H1 (cell line): ENCODE measurements around the gene SENP1. TPM values are rescaled to one million over a fixed set of nuclear protein-coding genes. Genes with fewer than 3 reads are reported as not detected.

Experiments
- CTCF ChIA-PET: fragments of 300-600 bp; sonication (Branson Sonifier 250); formaldehyde crosslinking; loops from one replicate; lab custom pipeline; 2021; ENCODE audit not compliant: partially characterized antibody; lab: Charles Lee
- POLR2A ChIA-PET: fragments of 300-600 bp; sonication (Branson Sonifier 250); formaldehyde crosslinking; loops from one replicate; lab custom pipeline; 2021; ENCODE audit warnings: inconsistent platforms; ENCODE audit not compliant: partially characterized antibody; lab: Charles Lee
- DNase-seq, 2 experiments: peaks; one replicate each; pipeline versions ENCODE4 v3.0.0 to v3.0.0-alpha.2; 2010 to 2022; ENCODE audit warnings: low spot score in 2 of 2, low read depth in 1 of 2, mixed read lengths in 1 of 2
- FAIRE-seq: peaks from 2 replicates; lab custom pipeline; 2011; peaks lifted over from hg19 to GRCh38; lab: Jason Lieb, UNC
- H2AFZ ChIP-seq: 2 replicates; pipeline ENCODE4 v1.8.1; 2012; ENCODE audit warnings: low read length, inconsistent platforms
- H2AK5ac ChIP-seq: 2 replicates; pipeline ENCODE4 v1.6.1; 2013; ENCODE audit warnings: low read depth, low read length
- H2BK120ac ChIP-seq: replicated peaks from 2 replicates; pipeline ENCODE3; 2013; ENCODE audit warnings: low read depth, low read length, inconsistent platforms
- H2BK12ac ChIP-seq: 2 replicates; pipeline ENCODE4 v1.6.1; 2013; ENCODE audit warnings: low read depth, low read length
- H2BK15ac ChIP-seq: 2 replicates; pipeline ENCODE4 v1.6.1; 2013; ENCODE audit warnings: low read length
- H2BK20ac ChIP-seq: 2 replicates; pipeline ENCODE4 v1.6.1; 2013; ENCODE audit warnings: low read length
- H2BK5ac ChIP-seq: 2 replicates; pipeline ENCODE4 v1.6.1; 2013; ENCODE audit warnings: low read depth, low read length
- H3K14ac ChIP-seq: 2 replicates; pipeline ENCODE4 v1.6.1; 2013; ENCODE audit warnings: inconsistent platforms; ENCODE audit not compliant: insufficient read length
- H3K18ac ChIP-seq: 2 replicates; pipeline ENCODE4 v1.6.1; 2013; ENCODE audit warnings: low read length; ENCODE audit errors: extremely low read depth
- H3K23ac ChIP-seq: 2 replicates; pipeline ENCODE4 v1.6.1; 2013; ENCODE audit warnings: inconsistent platforms; ENCODE audit not compliant: insufficient read length
- H3K23me2 ChIP-seq: 2 replicates; pipeline ENCODE4 v1.6.1; 2013; ENCODE audit warnings: low read depth, low read length
- H3K27ac ChIP-seq: 2 replicates; pipeline ENCODE4 v1.6.1; 2011; ENCODE audit warnings: low read depth, low read length, inconsistent platforms
- H3K27me3 ChIP-seq, 4 experiments: replicated peaks in 1 of 4; 1 replicate in 1 of 4; 2 replicates in 3 of 4; pipeline versions ENCODE4 v1.6.1 to v1.8.1; 2011 to 2013; ENCODE audit warnings: low read length in 3 of 4, mild to moderate bottlenecking in 3 of 4, inconsistent platforms in 2 of 4, mixed read lengths in 2 of 4, moderate library complexity in 1 of 4; ENCODE audit not compliant: control insufficient read depth in 3 of 4, insufficient read depth in 3 of 4; ENCODE audit errors: extremely low read depth in 1 of 4
- H3K36me3 ChIP-seq, 4 experiments: 2 replicates each; pipeline versions ENCODE4 v1.6.1 to v1.8.1; 2011 to 2013; ENCODE audit warnings: mild to moderate bottlenecking in 4 of 4, low read length in 3 of 4, moderate library complexity in 2 of 4, control low read depth in 1 of 4, inconsistent platforms in 1 of 4; ENCODE audit not compliant: insufficient read depth in 4 of 4, control insufficient read depth in 2 of 4
- H3K4ac ChIP-seq: replicated peaks from 2 replicates; pipeline ENCODE3; 2013; ENCODE audit warnings: low read length, low read depth, mixed read lengths, inconsistent platforms; ENCODE audit not compliant: insufficient read length
- H3K4me1 ChIP-seq, 4 experiments: replicated peaks in 1 of 4; 1 replicate in 1 of 4; 2 replicates in 3 of 4; pipeline versions ENCODE4 v1.6.1 to v1.8.1; 2011 to 2013; ENCODE audit warnings: low read length in 3 of 4, inconsistent platforms in 2 of 4, mixed read lengths in 1 of 4; ENCODE audit not compliant: insufficient read depth in 4 of 4, control insufficient read depth in 3 of 4
- H3K4me2 ChIP-seq, 2 experiments: 2 replicates each; pipeline versions ENCODE4 v1.6.1 to v1.8.1; 2011 to 2013; ENCODE audit warnings: low read depth in 2 of 2, low read length in 2 of 2, control low read depth in 1 of 2, inconsistent platforms in 1 of 2, mild to moderate bottlenecking in 1 of 2; ENCODE audit not compliant: insufficient read depth in 1 of 2
- H3K4me3 ChIP-seq, 4 experiments: fragments of 200-600, 300-600 bp in 1 of 4; sonication (generic), shearing (Covaris generic), sonication (Bioruptor Twin) in 1 of 4; 2 replicates each; pipeline versions ENCODE4 v1.5.1 to v1.8.1; 2011 to 2016; ENCODE audit warnings: low read length in 4 of 4, low read depth in 3 of 4, control low read depth in 2 of 4, inconsistent platforms in 2 of 4, mild to moderate bottlenecking in 2 of 4, mixed read lengths in 1 of 4, moderate library complexity in 1 of 4; ENCODE audit not compliant: insufficient read depth in 2 of 4; ENCODE audit errors: extremely low read depth in 1 of 4
- H3K56ac ChIP-seq: replicated peaks from 2 replicates; pipeline ENCODE3; 2013; ENCODE audit warnings: low read depth, mild to moderate bottlenecking, mixed read lengths, low read length, inconsistent platforms; ENCODE audit not compliant: insufficient read length
- H3K79me1 ChIP-seq: 2 replicates; pipeline ENCODE4 v1.6.1; 2013; ENCODE audit warnings: low read depth, low read length, control low read depth
- H3K79me2 ChIP-seq, 2 experiments: 2 replicates each; pipeline versions ENCODE4 v1.6.1 to v1.8.1; 2012 to 2013; ENCODE audit warnings: low read length in 2 of 2, mild to moderate bottlenecking in 2 of 2, inconsistent platforms in 1 of 2; ENCODE audit not compliant: insufficient read depth in 2 of 2, control insufficient read depth in 1 of 2
- H3K9ac ChIP-seq, 4 experiments: replicated peaks in 1 of 4; 1 replicate in 1 of 4; 2 replicates in 3 of 4; pipeline versions ENCODE4 v1.6.1 to v1.8.1; 2011 to 2013; ENCODE audit warnings: low read depth in 3 of 4, low read length in 3 of 4, control low read depth in 2 of 4, mild to moderate bottlenecking in 2 of 4, moderate library complexity in 2 of 4, inconsistent platforms in 1 of 4; ENCODE audit errors: extremely low read depth in 1 of 4
- H3K9me3 ChIP-seq, 2 experiments: 2 replicates each; pipeline versions ENCODE4 v1.6.1 to v1.8.1; 2012 to 2013; ENCODE audit warnings: mild to moderate bottlenecking in 2 of 2, moderate library complexity in 2 of 2, control low read depth in 1 of 2, inconsistent platforms in 1 of 2, low read depth in 1 of 2, low read length in 1 of 2, mixed read lengths in 1 of 2; ENCODE audit not compliant: insufficient read depth in 2 of 2
- H4K20me1 ChIP-seq, 2 experiments: replicated peaks in 1 of 2; 2 replicates each; pipeline versions ENCODE3 to v1.8.1; 2011 to 2013; ENCODE audit warnings: inconsistent platforms in 2 of 2, low read length in 2 of 2, mild to moderate bottlenecking in 1 of 2; ENCODE audit not compliant: insufficient read depth in 2 of 2, control insufficient read depth in 1 of 2
- H4K5ac ChIP-seq: 2 replicates; pipeline ENCODE4 v1.6.1; 2013; ENCODE audit warnings: low read length, low read depth, mixed read lengths, inconsistent platforms; ENCODE audit not compliant: insufficient read length
- H4K8ac ChIP-seq: 2 replicates; pipeline ENCODE4 v1.8.0; 2013; ENCODE audit warnings: mild to moderate bottlenecking, moderate library complexity, low read length, inconsistent platforms; ENCODE audit not compliant: insufficient read depth; ENCODE audit errors: extremely low read depth
- H4K91ac ChIP-seq: replicated peaks from 2 replicates; pipeline ENCODE3; 2013; ENCODE audit warnings: low read length, mixed read lengths, inconsistent platforms; ENCODE audit not compliant: insufficient read length
- ASH2L ChIP-seq: fragments of 200-600, 300-600 bp; sonication (generic); IDR thresholded peaks from one replicate; pipeline ENCODE4 v1.7.1; 2017; ENCODE audit warnings: low read length
- BCL11A ChIP-seq, 2 experiments: IDR thresholded peaks; one replicate each; pipeline ENCODE4 v1.6.1; 2011; ENCODE audit warnings: low read depth in 2 of 2, low read length in 2 of 2, mild to moderate bottlenecking in 2 of 2
- CEBPB ChIP-seq: IDR thresholded peaks from 2 replicates; pipeline ENCODE4 v1.6.1; 2012; ENCODE audit warnings: low read depth, low read length
- CHD2 ChIP-seq: IDR thresholded peaks from 2 replicates; pipeline ENCODE4 v1.6.1; 2012; ENCODE audit warnings: low read length, improper control_type of control experiment
- EGR1 ChIP-seq: IDR thresholded peaks from 2 replicates; pipeline ENCODE4 v1.6.1; 2011; ENCODE audit warnings: low read depth, low read length, borderline replicate concordance
- FOSL1 ChIP-seq: IDR thresholded peaks from 2 replicates; pipeline ENCODE4 v1.6.1; 2011; ENCODE audit warnings: mild to moderate bottlenecking, low read depth, low read length, moderate library complexity; ENCODE audit not compliant: insufficient read depth
- HDAC6 ChIP-seq: IDR thresholded peaks from one replicate; pipeline ENCODE4 v1.7.1; 2012; ENCODE audit warnings: low read depth, mild to moderate bottlenecking, inconsistent platforms, low read length, moderate library complexity
- KDM1A ChIP-seq: fragments of 200-600, 300-600 bp; sonication (generic); IDR thresholded peaks from 2 replicates; pipeline ENCODE4 v1.7.1; 2016; ENCODE audit warnings: mild to moderate bottlenecking, low read length, borderline replicate concordance
- MAFK ChIP-seq: IDR thresholded peaks from 2 replicates; pipeline ENCODE4 v1.6.1; 2012; ENCODE audit warnings: low read depth, mild to moderate bottlenecking, improper control_type of control experiment, low read length
- NRF1 ChIP-seq: IDR thresholded peaks from 2 replicates; pipeline ENCODE4 v1.6.1; 2011; ENCODE audit warnings: mild to moderate bottlenecking, low read depth, low read length, improper control_type of control experiment
- PHF8 ChIP-seq: fragments of 200-600 bp; sonication (generic); conservative IDR thresholded peaks from 2 replicates; pipeline ENCODE4 v1.7.1; 2012; ENCODE audit warnings: low read depth, mild to moderate bottlenecking, inconsistent platforms, low read length, moderate library complexity
- POLR2AphosphoS5 ChIP-seq: IDR thresholded peaks from 2 replicates; pipeline ENCODE4 v1.6.1; 2011; ENCODE audit warnings: low read depth, low read length
- RBBP5 ChIP-seq: IDR thresholded peaks from 2 replicates; pipeline ENCODE4 v1.7.1; 2012; ENCODE audit warnings: low read depth, mild to moderate bottlenecking, inconsistent platforms, low read length, moderate library complexity, borderline replicate concordance
- SAP30 ChIP-seq: fragments of 300-600 bp; sonication (generic); IDR thresholded peaks from 2 replicates; pipeline ENCODE4 v1.7.1; 2012; ENCODE audit warnings: low read length, moderate library complexity, mild to moderate bottlenecking, inconsistent platforms; ENCODE audit not compliant: insufficient read depth, insufficient replicate concordance
- SIRT6 ChIP-seq: IDR thresholded peaks from one replicate; pipeline ENCODE4 v1.7.1; 2012; ENCODE audit warnings: low read length, inconsistent platforms
- TCF12 ChIP-seq: IDR thresholded peaks from 2 replicates; pipeline ENCODE4 v1.6.1; 2011; ENCODE audit warnings: low read depth, mild to moderate bottlenecking, low read length
- WGBS, 2 experiments: shearing (Covaris generic) in 1 of 2; methylation state at CpG; one replicate each; pipeline versions ENCODE4 v1.1.6 to v1.1.7; 2013 to 2015; ENCODE audit warnings: low lambda C conversion rate in 2 of 2, mixed read lengths in 2 of 2, inconsistent platforms in 1 of 2, low coverage in 1 of 2, missing lambda C conversion rate in 1 of 2; ENCODE audit not compliant: insufficient replicate concordance in 2 of 2, insufficient coverage in 1 of 2, insufficient read length in 1 of 2; ENCODE audit errors: extremely low coverage in 1 of 2, missing lambda C conversion rate in 1 of 2; 5-methylcytosine and 5-hydroxymethylcytosine counted together
- polyA plus RNA-seq, 7 experiments: library from polyadenylated mRNA; depleted of rRNA in 3 of 7; stranded (reverse) in 5 of 7; unstranded in 2 of 7; fragments of >200 nt in 5 of 7; fragments of 200-250 nt in 2 of 7; gene quantifications; 1 replicate in 5 of 7; 2 replicates in 1 of 7; 4 replicates in 1 of 7; pipeline versions ENCODE4 v1.2.1 to v1.2.3, GENCODE V29; 2011 to 2013; ENCODE audit warnings: missing spikeins in 2 of 7, mixed read lengths in 2 of 7
- total RNA-seq: library from RNA; stranded (reverse); fragmentation: NEBNext Ultra II Directional; extraction: Animal tissue kit (Norgen Biotek cat#: 25700); gene quantifications from 2 replicates; pipeline ENCODE4 v1.2.1, GENCODE V29; 2021

Gene SENP1
- total and polyA plus RNA-seq, 2 of the 8 experiments (the other 6 are each of a cell fraction or from before 2014, with no cell fraction given): 14.2 to 31.5 TPM

GRCh38 chr12:48053883-48054282 lies 52.0 kb downstream of the SENP1 start:
- H3K9me3 ChIP-seq: no peaks in the 10 kb centered on the region
- H2AK5ac ChIP-seq: no peak overlapping the region
- H2BK20ac ChIP-seq: no peak overlapping the region
- H4K5ac ChIP-seq: no peak overlapping the region
- no peak overlapping the region for H3K4ac ChIP-seq
- H3K56ac ChIP-seq: no peak overlapping the region
- no peak overlapping the region for H3K27ac ChIP-seq
- H3K4me1 ChIP-seq: no peaks in the 10 kb centered on the region
- H3K23me2 ChIP-seq: no peaks in the 10 kb centered on the region
- no peak overlapping the region for H4K91ac ChIP-seq
- no peaks in the 10 kb centered on the region for H3K27me3 ChIP-seq
- no peak for FAIRE-seq
- DNase-seq: no peak
- H4K8ac ChIP-seq: no peak overlapping the region
- no peak overlapping the region for H3K18ac ChIP-seq
- ChIA-PET CTCF (interaction anchor here (0.7 to 1.8 kb wide), 7 partner anchors 8 to 104 kb away, joined by 3 to 5 read pairs (median 4); partner anchors contain the start of gene ASB8), POLR2A (interaction anchor here (0.7 to 1.4 kb wide), 2 partner anchors 17 to 108 kb away, joined by 3 read pairs; no protein-coding TSS in a partner anchor)
- H2BK15ac ChIP-seq: no peak overlapping the region
- H3K9ac ChIP-seq: no peak overlapping the region
- H3K36me3 ChIP-seq: peaks cover 0 to 9% (median 5%) of the 10 kb centered on the region in 4 experiments; a peak in 4 of 8 replicates
- H2AFZ ChIP-seq: no peak overlapping the region
- H3K14ac ChIP-seq: no peak overlapping the region
- no peak overlapping the region for H3K4me3 ChIP-seq
- no peak overlapping the region for H3K23ac ChIP-seq
- H3K79me1 ChIP-seq: no peaks in the 10 kb centered on the region
- no peak overlapping the region for H2BK12ac ChIP-seq
- no peak overlapping the region for H2BK5ac ChIP-seq
- no peak overlapping the region for H3K4me2 ChIP-seq
- H3K79me2 ChIP-seq: no peaks in the 10 kb centered on the region
- peaks cover 0 to 3% of the 10 kb centered on the region in 2 experiments for H4K20me1 ChIP-seq
- WGBS, 2 experiments: 94% methylated on average over 4 of the region's 4 CpGs; no CpG with 5 or more reads in 1 of the 2 experiments
- H2BK120ac ChIP-seq: no peak overlapping the region
- TF ChIP-seq EGR1 (no peak), BCL11A (IDR thresholded peaks at IDR 0.05; ENCODE audit: low read depth in 2 of 2, low read length in 2 of 2) (no peak), CEBPB (no peak), POLR2AphosphoS5 (no peak), RBBP5 (no peak), NRF1 (no peak), KDM1A (no peak), CHD2 (no peak), PHF8 (no peak), SAP30 (no peak), ASH2L (no peak), MAFK (no peak), FOSL1 (no peak), SIRT6 (no peak), TCF12 (no peak), HDAC6 (no peak)
